WTC11 (cell line): ENCODE measurements around the gene MRPL27.

ENCODE experiments used
- TEAD4 ChIP-seq: sonication (generic); formaldehyde crosslinking; IDR thresholded peaks from 2 replicates; pipeline ENCODE4 v1.8.0; 2022; ENCODE audit warnings: mild to moderate bottlenecking, missing genetic modification reagents
- ZNF232 ChIP-seq: sonication (generic); formaldehyde crosslinking; IDR thresholded peaks from 2 replicates; pipeline ENCODE4 v1.8.0; 2022; ENCODE audit warnings: mild to moderate bottlenecking, missing genetic modification reagents
- TF ChIP-seq, protein P1 (sequence below): sonication (generic); formaldehyde crosslinking; IDR thresholded peaks from 2 replicates; pipeline ENCODE4 v1.8.1; 2023; ENCODE audit warnings: mild to moderate bottlenecking, missing genetic modification reagents, moderate library complexity
- TF ChIP-seq, protein P2 (sequence below): sonication (generic); formaldehyde crosslinking; conservative IDR thresholded peaks from 2 replicates; pipeline ENCODE4 v1.8.1; 2022; ENCODE audit warnings: mild to moderate bottlenecking, missing genetic modification reagents

DNA sequence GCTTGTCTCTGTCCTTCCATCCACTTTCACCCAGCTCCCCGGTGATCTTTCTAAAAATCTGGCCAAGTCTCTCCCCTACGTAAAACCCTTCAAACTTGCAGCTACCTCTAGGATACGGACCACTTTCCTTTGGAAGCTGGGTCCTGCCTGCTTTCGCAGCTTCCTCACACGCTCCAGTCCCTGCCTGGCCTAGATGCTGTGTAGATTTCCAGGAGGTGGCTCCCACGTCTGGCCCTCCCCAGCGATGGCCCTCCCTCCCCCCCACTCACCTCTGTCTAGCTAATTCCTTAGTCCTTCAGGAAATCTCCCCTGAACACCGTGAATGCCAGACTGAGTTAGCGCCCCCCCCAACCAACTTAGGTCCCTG is 24.9 kb upstream of the MRPL27 start:
- TF ChIP-seq ZNF232 (CRISPR knock-in tag) (no peak), TEAD4 (CRISPR knock-in tag) (no peak)
- TF ChIP-seq, protein P1, sequence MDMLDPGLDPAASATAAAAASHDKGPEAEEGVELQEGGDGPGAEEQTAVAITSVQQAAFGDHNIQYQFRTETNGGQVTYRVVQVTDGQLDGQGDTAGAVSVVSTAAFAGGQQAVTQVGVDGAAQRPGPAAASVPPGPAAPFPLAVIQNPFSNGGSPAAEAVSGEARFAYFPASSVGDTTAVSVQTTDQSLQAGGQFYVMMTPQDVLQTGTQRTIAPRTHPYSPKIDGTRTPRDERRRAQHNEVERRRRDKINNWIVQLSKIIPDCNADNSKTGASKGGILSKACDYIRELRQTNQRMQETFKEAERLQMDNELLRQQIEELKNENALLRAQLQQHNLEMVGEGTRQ (CRISPR knock-in tag): no peak
- TF ChIP-seq, protein P2, sequence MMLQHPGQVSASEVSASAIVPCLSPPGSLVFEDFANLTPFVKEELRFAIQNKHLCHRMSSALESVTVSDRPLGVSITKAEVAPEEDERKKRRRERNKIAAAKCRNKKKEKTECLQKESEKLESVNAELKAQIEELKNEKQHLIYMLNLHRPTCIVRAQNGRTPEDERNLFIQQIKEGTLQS: no peak
